GM06990 (cell line): ENCODE data around the gene HOPX.

Experiments used
- DNase-seq: peaks from one replicate; pipeline ENCODE4 v3.0.0-alpha.2; 2011; ENCODE audit not compliant: insufficient read length; ENCODE audit errors: extremely low read depth
- H3K27me3 ChIP-seq: replicated peaks from 2 replicates; pipeline ENCODE4 v1.6.0; 2011; ENCODE audit warnings: low read length; ENCODE audit not compliant: control insufficient read depth, insufficient read depth
- H3K36me3 ChIP-seq: 2 replicates; pipeline ENCODE4 v1.5.1; 2011; ENCODE audit warnings: low read length; ENCODE audit not compliant: control insufficient read depth, insufficient read depth
- H3K4me3 ChIP-seq: replicated peaks from 2 replicates; pipeline ENCODE4 v1.5.1; 2011; ENCODE audit warnings: low read depth, mild to moderate bottlenecking, control low read depth, low read length
- TF ChIP-seq, protein P1 (sequence below): IDR thresholded peaks from 2 replicates; pipeline ENCODE4 v1.5.1; 2011; ENCODE audit warnings: low read length, control low read depth, mild to moderate bottlenecking, inconsistent platforms; ENCODE audit not compliant: insufficient read depth, poor library complexity, severe bottlenecking

HOPX gene

DNA sequence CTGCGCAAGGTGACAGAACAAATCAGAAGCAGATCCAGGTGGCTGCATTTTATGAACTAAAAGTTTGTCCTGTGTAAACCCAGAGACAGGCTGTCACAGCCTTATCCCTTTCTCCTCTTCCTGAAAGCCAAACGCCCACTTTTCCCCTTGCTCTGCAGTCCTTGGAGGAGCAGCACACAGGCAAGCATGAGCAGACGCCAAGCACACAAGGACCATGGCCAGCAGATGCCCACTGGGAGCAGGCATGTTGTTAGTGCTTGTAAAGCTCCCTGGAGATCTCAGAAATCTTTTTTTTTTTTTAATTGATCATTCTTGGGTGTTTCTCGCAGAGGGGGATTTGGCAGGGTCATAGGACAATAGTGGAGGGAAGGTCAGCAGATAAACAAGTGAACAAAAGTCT, 11.5 kb upstream of the HOPX start:
- H3K36me3 ChIP-seq, result no peaks in the 10 kb centered on the region
- TF ChIP-seq, protein P1, sequence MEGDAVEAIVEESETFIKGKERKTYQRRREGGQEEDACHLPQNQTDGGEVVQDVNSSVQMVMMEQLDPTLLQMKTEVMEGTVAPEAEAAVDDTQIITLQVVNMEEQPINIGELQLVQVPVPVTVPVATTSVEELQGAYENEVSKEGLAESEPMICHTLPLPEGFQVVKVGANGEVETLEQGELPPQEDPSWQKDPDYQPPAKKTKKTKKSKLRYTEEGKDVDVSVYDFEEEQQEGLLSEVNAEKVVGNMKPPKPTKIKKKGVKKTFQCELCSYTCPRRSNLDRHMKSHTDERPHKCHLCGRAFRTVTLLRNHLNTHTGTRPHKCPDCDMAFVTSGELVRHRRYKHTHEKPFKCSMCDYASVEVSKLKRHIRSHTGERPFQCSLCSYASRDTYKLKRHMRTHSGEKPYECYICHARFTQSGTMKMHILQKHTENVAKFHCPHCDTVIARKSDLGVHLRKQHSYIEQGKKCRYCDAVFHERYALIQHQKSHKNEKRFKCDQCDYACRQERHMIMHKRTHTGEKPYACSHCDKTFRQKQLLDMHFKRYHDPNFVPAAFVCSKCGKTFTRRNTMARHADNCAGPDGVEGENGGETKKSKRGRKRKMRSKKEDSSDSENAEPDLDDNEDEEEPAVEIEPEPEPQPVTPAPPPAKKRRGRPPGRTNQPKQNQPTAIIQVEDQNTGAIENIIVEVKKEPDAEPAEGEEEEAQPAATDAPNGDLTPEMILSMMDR, result no peak
- peaks cover 1% of the 10 kb centered on the region; the same call in 1 of the 2 replicates for H3K27me3 ChIP-seq
- no peak overlapping the region for H3K4me3 ChIP-seq
- DNase-seq, result no peak

GRCh38 chr4:56691425-56691824, 10.3 kb upstream of the HOPX start:
- Histone ChIP-seq H3K36me3 (no peaks in the 10 kb centered on the region), H3K27me3 (no peaks in the 10 kb centered on the region), H3K4me3 (no peak overlapping the region)
- TF ChIP-seq, protein P1, result no peak
- DNase-seq, result no peak

GRCh38 chr4:56690393-56690792, 9.3 kb upstream of the HOPX start:
- Histone ChIP-seq H3K27me3 (no peaks in the 10 kb centered on the region), H3K36me3 (no peaks in the 10 kb centered on the region), H3K4me3 (no peak overlapping the region)
- TF ChIP-seq, protein P1, result no peak
- DNase-seq, result no peak

GRCh38 chr4:56689201-56689969, 8.3 kb upstream of the HOPX start:
- no peak overlapping the region for H3K4me3 ChIP-seq
- TF ChIP-seq, protein P1, result no peak
- no peaks in the 10 kb centered on the region for H3K27me3 ChIP-seq
- H3K36me3 ChIP-seq, result no peaks in the 10 kb centered on the region
- no peak for DNase-seq

GRCh38 chr4:56688094-56688647, 7.1 kb upstream of the HOPX start:
- H3K4me3 ChIP-seq, result no peak overlapping the region
- no peak for DNase-seq
- TF ChIP-seq, protein P1, result no peak
- H3K36me3 ChIP-seq, result no peaks in the 10 kb centered on the region
- H3K27me3 ChIP-seq, result no peaks in the 10 kb centered on the region
